HEK293T (cell line): ENCODE results near the gene AFG3L2.

Experiments used
- FOXM1 ChIP-seq: fragments of 450-650 bp; IDR thresholded peaks from 2 replicates; pipeline ENCODE4 v1.6.1; 2017; ENCODE audit warnings: mild to moderate bottlenecking, borderline replicate concordance
- L3MBTL2 ChIP-seq: fragments of 450-650 bp; conservative IDR thresholded peaks from 2 replicates; pipeline ENCODE4 v1.6.1; 2016; ENCODE audit warnings: mild to moderate bottlenecking
- ZNF384 ChIP-seq: fragments of 450-650 bp; IDR thresholded peaks from 2 replicates; pipeline ENCODE4 v1.6.1; 2016

- TF ChIP-seq ZNF384 (no peak), L3MBTL2 (no peak), FOXM1 (no peak)
Measured at GRCh38 chr18:12318334-12318697, 58.7 kb downstream of the AFG3L2 start.
